IMR-90 (cell line): ENCODE results near the gene CELSR1. TPM values are rescaled to one million over a fixed set of nuclear protein-coding genes. Genes with fewer than 3 reads are reported as not detected.

Experiments
- ATAC-seq: fragments of 200-7000 bp; cut with Tn5 transposase; 2 replicates; pipeline ENCODE4 v1.9.1; 2020; ENCODE audit warnings: low read depth, mild to moderate bottlenecking, moderate library complexity
- BruUV-seq: library from RNA; stranded (reverse); fragments of 400-500 nt; replicated peaks from 2 replicates; lab custom pipeline; 2021; lab: Mats Ljungman, UMichigan
- CTCF ChIA-PET: fragments of 300-600 bp; formaldehyde crosslinking; extraction: SDS; loops from one replicate; lab custom pipeline; 2021; ENCODE audit warnings: antibody characterized with exemption; lab: Yijun Ruan, JAX
- POLR2A ChIA-PET: fragments of 300-600 bp; sonication (Branson Sonifier 250); formaldehyde crosslinking; loops from one replicate; lab custom pipeline; 2022; ENCODE audit warnings: antibody characterized with exemption; ENCODE audit not compliant: unreplicated experiment; lab: Charles Lee
- DNase-seq: peaks from one replicate; pipeline ENCODE4 v3.0.0; 2013
- H2AFZ ChIP-seq: replicated peaks from 2 replicates; pipeline ENCODE3; 2013; ENCODE audit warnings: low read length, mild to moderate bottlenecking; ENCODE audit not compliant: poor library complexity
- H2AK5ac ChIP-seq: 2 replicates; pipeline ENCODE4 v1.6.1; 2013; ENCODE audit warnings: low read depth, low read length, inconsistent platforms
- H2AK9ac ChIP-seq: replicated peaks from 2 replicates; pipeline ENCODE3; 2013; ENCODE audit warnings: mild to moderate bottlenecking, low read depth, low read length, moderate library complexity; ENCODE audit not compliant: poor library complexity
- H2BK120ac ChIP-seq: 2 replicates; pipeline ENCODE4 v1.6.1; 2013; ENCODE audit warnings: low read depth, low read length, inconsistent platforms
- H2BK15ac ChIP-seq: 3 replicates; pipeline ENCODE4 v1.6.1; 2013; ENCODE audit warnings: low read depth, low read length, inconsistent platforms
- H2BK20ac ChIP-seq: 2 replicates; pipeline ENCODE4 v1.6.1; 2013; ENCODE audit warnings: low read depth, mild to moderate bottlenecking, inconsistent platforms, low read length, moderate library complexity
- H2BK5ac ChIP-seq: 2 replicates; pipeline ENCODE4 v1.6.1; 2013; ENCODE audit warnings: mild to moderate bottlenecking, low read depth, low read length, inconsistent platforms; ENCODE audit not compliant: poor library complexity, severe bottlenecking
- H3K14ac ChIP-seq: replicated peaks from 2 replicates; pipeline ENCODE4 v1.6.1; 2013; ENCODE audit warnings: low read depth, low read length, inconsistent platforms
- H3K18ac ChIP-seq: 2 replicates; pipeline ENCODE4 v1.6.1; 2013; ENCODE audit warnings: low read depth, low read length, control low read depth
- H3K23ac ChIP-seq: 2 replicates; pipeline ENCODE4 v1.6.1; 2013; ENCODE audit warnings: low read depth, low read length, inconsistent platforms
- H3K27ac ChIP-seq: 2 replicates; pipeline ENCODE4 v1.5.1; 2013; ENCODE audit warnings: mild to moderate bottlenecking, control low read depth, low read length; ENCODE audit not compliant: insufficient read depth
- H3K27me3 ChIP-seq: 2 replicates; pipeline ENCODE4 v1.6.1; 2013; ENCODE audit warnings: low read length; ENCODE audit not compliant: control insufficient read depth, insufficient read depth
- H3K36me3 ChIP-seq: 2 replicates; pipeline ENCODE4 v1.6.1; 2013; ENCODE audit warnings: low read length, mixed read lengths; ENCODE audit not compliant: control insufficient read depth, insufficient read depth
- H3K4ac ChIP-seq: 2 replicates; pipeline ENCODE4 v1.6.1; 2013; ENCODE audit warnings: low read depth, low read length, inconsistent platforms
- H3K4me1 ChIP-seq: 2 replicates; pipeline ENCODE4 v1.6.1; 2013; ENCODE audit warnings: low read length, mixed read lengths; ENCODE audit not compliant: control insufficient read depth, insufficient read depth
- H3K4me2 ChIP-seq: 2 replicates; pipeline ENCODE4 v1.6.1; 2013; ENCODE audit warnings: low read depth, mild to moderate bottlenecking, control low read depth, low read length, moderate library complexity
- H3K4me3 ChIP-seq: 2 replicates; pipeline ENCODE4 v1.5.1; 2013; ENCODE audit warnings: low read depth, mild to moderate bottlenecking, control low read depth, low read length, moderate library complexity; ENCODE audit not compliant: insufficient read depth
- H3K56ac ChIP-seq: 2 replicates; pipeline ENCODE4 v1.6.1; 2013; ENCODE audit warnings: low read length, inconsistent platforms; ENCODE audit not compliant: insufficient read depth; ENCODE audit errors: extremely low read depth
- H3K79me1 ChIP-seq, 2 experiments: 2 replicates each; pipeline ENCODE4 v1.6.1; 2013; ENCODE audit warnings: low read length in 2 of 2, inconsistent platforms in 1 of 2, low read depth in 1 of 2
- H3K9ac ChIP-seq: 2 replicates; pipeline ENCODE4 v1.6.1; 2013; ENCODE audit warnings: low read depth, low read length, control low read depth
- H3K9me1 ChIP-seq: 2 replicates; pipeline ENCODE4 v1.6.1; 2013; ENCODE audit warnings: low read length, inconsistent platforms; ENCODE audit not compliant: insufficient read depth
- H3K9me3 ChIP-seq: 2 replicates; pipeline ENCODE4 v1.6.1; 2013; ENCODE audit warnings: low read length; ENCODE audit not compliant: control insufficient read depth, insufficient read depth
- H4K20me1 ChIP-seq: 2 replicates; pipeline ENCODE4 v1.6.1; 2013; ENCODE audit warnings: low read length, inconsistent platforms; ENCODE audit not compliant: insufficient read depth
- H4K5ac ChIP-seq: 2 replicates; pipeline ENCODE4 v1.6.1; 2013; ENCODE audit warnings: mild to moderate bottlenecking, low read depth, low read length, control low read depth
- H4K8ac ChIP-seq, 2 experiments: 2 replicates each; pipeline ENCODE4 v1.6.1; 2013; ENCODE audit warnings: low read depth in 2 of 2, low read length in 2 of 2, control low read depth in 1 of 2, inconsistent platforms in 1 of 2
- H4K91ac ChIP-seq: 2 replicates; pipeline ENCODE4 v1.6.1; 2013; ENCODE audit warnings: low read depth, low read length, inconsistent platforms; ENCODE audit not compliant: insufficient read depth
- CEBPB ChIP-seq: IDR thresholded peaks from 2 replicates; pipeline ENCODE4 v1.6.1; 2012; ENCODE audit warnings: low read depth, low read length, improper control_type of control experiment
- FOS ChIP-seq: fragments of 150-350 bp; IDR thresholded peaks from 2 replicates; pipeline ENCODE4 v1.6.1; 2016; ENCODE audit warnings: low read depth, low read length
- MAFK ChIP-seq: IDR thresholded peaks from 2 replicates; pipeline ENCODE4 v1.6.1; 2012; ENCODE audit warnings: low read depth, low read length, improper control_type of control experiment
- MAZ ChIP-seq: IDR thresholded peaks from 2 replicates; pipeline ENCODE4 v1.6.1; 2012; ENCODE audit warnings: low read depth, mild to moderate bottlenecking, low read length, improper control_type of control experiment, moderate library complexity, borderline replicate concordance
- MXI1 ChIP-seq: IDR thresholded peaks from 2 replicates; pipeline ENCODE4 v1.6.1; 2012; ENCODE audit warnings: low read depth, mild to moderate bottlenecking, low read length, moderate library complexity, borderline replicate concordance
- NFE2L2 ChIP-seq: fragments of 150-350 bp; IDR thresholded peaks from 2 replicates; pipeline ENCODE4 v1.6.1; 2016; ENCODE audit warnings: low read depth, mild to moderate bottlenecking, low read length
- POLR2A ChIP-seq: IDR thresholded peaks from 2 replicates; pipeline ENCODE4 v1.6.1; 2012; ENCODE audit warnings: mild to moderate bottlenecking, low read depth, low read length
- RCOR1 ChIP-seq: IDR thresholded peaks from 2 replicates; pipeline ENCODE4 v1.6.1; 2012; ENCODE audit warnings: mild to moderate bottlenecking, low read length, improper control_type of control experiment; ENCODE audit not compliant: insufficient replicate concordance
- RFX5 ChIP-seq: IDR thresholded peaks from 2 replicates; pipeline ENCODE4 v1.8.0; 2012; ENCODE audit warnings: low read depth, mild to moderate bottlenecking, low read length, moderate library complexity
- SMC3 ChIP-seq: fragments of 150-350 bp; IDR thresholded peaks from 2 replicates; pipeline ENCODE4 v1.6.1; 2016; ENCODE audit warnings: low read depth, mild to moderate bottlenecking, antibody characterized with exemption, low read length, moderate library complexity
- WGBS, 2 experiments: methylation state at CpG; one replicate each; pipeline versions ENCODE4 v1.1.5 to v1.1.7; 2013; ENCODE audit warnings: missing lambda C conversion rate in 2 of 2; ENCODE audit not compliant: insufficient read length in 1 of 2; ENCODE audit errors: extremely low coverage in 2 of 2; 5-methylcytosine and 5-hydroxymethylcytosine counted together
- dilution Hi-C: fragments of 300-500 bp; cut with HindIII; formaldehyde crosslinking; loops from one replicate; pipeline ENCODE4 v1.14.3; 2018; ENCODE audit warnings: low sequenced_read_pairs; ENCODE audit not compliant: unreplicated experiment
- in situ Hi-C: fragments of 300-500 bp; cut with MboI; formaldehyde crosslinking; loops from 3 replicates; pipeline ENCODE4 v1.14.3; 2019; ENCODE audit warnings: low sequenced_read_pairs, inconsistent platforms, mixed read lengths
- intact Hi-C: fragments of 100-400 bp; cut with micrococcal nuclease; formaldehyde crosslinking; loops from 2 replicates; pipeline ENCODE4 v1.10.0; 2022
- polyA plus RNA-seq, 3 experiments: library from polyadenylated mRNA; depleted of rRNA; stranded (reverse); fragments of >200 nt; gene quantifications; 2 replicates each; pipeline ENCODE4 v1.2.3, GENCODE V29; 2012; ENCODE audit warnings: low replicate concordance in 1 of 3
- total RNA-seq: library from RNA; depleted of rRNA; stranded (reverse); fragments of >200 nt; gene quantifications from 2 replicates; pipeline ENCODE4 v1.2.3, GENCODE V29; 2012
- TF ChIP-seq, protein P1 (sequence below): fragments of 150-350 bp; IDR thresholded peaks from 2 replicates; pipeline ENCODE4 v1.6.1; 2017; ENCODE audit warnings: mild to moderate bottlenecking, antibody characterized with exemption, low read length, low read depth
- TF ChIP-seq, protein P2 (sequence below): conservative IDR thresholded peaks from 2 replicates; pipeline ENCODE4 v1.5.1; 2012; ENCODE audit warnings: mild to moderate bottlenecking, low read depth, low read length, improper control_type of control experiment
- TF ChIP-seq, protein P3 (sequence below): fragments of 150-350 bp; IDR thresholded peaks from 2 replicates; pipeline ENCODE4 v1.6.1; 2016; ENCODE audit warnings: low read depth, mild to moderate bottlenecking, low read length, moderate library complexity, borderline replicate concordance

CELSR1 gene
- total and polyA plus RNA-seq, 2 of the 4 experiments (the other 2 are of a cell fraction): 0.36 to 0.82 TPM

DNA sequence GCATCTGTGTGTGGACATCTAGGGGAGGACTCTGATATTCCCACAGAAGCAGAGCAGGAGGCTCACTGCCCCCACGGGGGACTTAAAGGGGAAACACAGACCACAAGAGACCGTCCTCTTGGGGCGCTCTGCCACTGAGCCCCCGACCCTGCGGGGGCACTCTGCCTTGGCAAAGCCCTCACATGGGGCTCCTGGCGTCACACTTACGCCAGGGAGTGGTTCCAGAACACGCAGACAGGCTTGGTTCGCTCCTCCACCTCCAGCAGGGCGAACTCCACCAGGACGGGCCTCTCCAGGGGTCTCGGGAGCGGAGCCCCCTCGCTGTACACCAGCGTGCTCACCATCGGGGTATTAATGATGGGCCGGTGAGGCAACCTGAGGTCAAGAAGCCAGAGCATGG lies 156.8 kb downstream of the CELSR1 start:
- CTCF ChIA-PET: interaction anchor here (1.0 kb wide), 1 partner anchor 13 kb away, joined by 3 read pairs; no protein-coding TSS in a partner anchor
- no peak overlapping the region for H3K18ac ChIP-seq

More for the DNA sequence above, 156.8 kb downstream of the CELSR1 start:
- Histone ChIP-seq H3K36me3 (no peaks in the 10 kb centered on the region), H3K4ac (no peak overlapping the region), H4K91ac (no peak overlapping the region), H2AK5ac (no peak overlapping the region), H4K5ac (no peak overlapping the region), H3K27me3 (peaks cover 12% of the 10 kb centered on the region; the same call in 1 of the 2 replicates), H2AFZ (no peak overlapping the region), H3K79me1 (no peaks in the 10 kb centered on the region), H2AK9ac (peak overlapping the region; percentile 50), H3K23ac (no peak overlapping the region), H3K9me3 (peaks cover 6% of the 10 kb centered on the region), H3K14ac (no peak overlapping the region), H3K4me2 (no peak overlapping the region), H3K56ac (no peak overlapping the region), H3K9ac (no peak overlapping the region), H3K9me1 (no peaks in the 10 kb centered on the region), H3K4me3 (no peak overlapping the region), H2BK20ac (no peak overlapping the region), H4K8ac (no peak overlapping the region), H3K4me1 (no peaks in the 10 kb centered on the region; the same call in 1 of the 2 replicates), H4K20me1 (no peaks in the 10 kb centered on the region), H2BK120ac (no peak overlapping the region), H2BK15ac (no peak overlapping the region), H2BK5ac (no peak overlapping the region), H3K27ac (no peak overlapping the region)
- intact Hi-C loops (no loop called here), in situ Hi-C loops (no loop called here), dilution Hi-C loops (no loop called here)
- WGBS, 2 experiments: 70% methylated on average over 7 of the region's 17 CpGs; no CpG with 5 or more reads in 1 of the 2 experiments
- ATAC-seq: no peak
- no peak for DNase-seq
- no TSS peak for BruUV-seq
- POLR2A ChIA-PET: no interaction called here
- TF ChIP-seq MAZ (no peak), RCOR1 (no peak), CEBPB (no peak), RFX5 (no peak), POLR2A (no peak), NFE2L2 (no peak), SMC3 (no peak), FOS (no peak), MXI1 (no peak), MAFK (no peak)
- TF ChIP-seq, protein P1, sequence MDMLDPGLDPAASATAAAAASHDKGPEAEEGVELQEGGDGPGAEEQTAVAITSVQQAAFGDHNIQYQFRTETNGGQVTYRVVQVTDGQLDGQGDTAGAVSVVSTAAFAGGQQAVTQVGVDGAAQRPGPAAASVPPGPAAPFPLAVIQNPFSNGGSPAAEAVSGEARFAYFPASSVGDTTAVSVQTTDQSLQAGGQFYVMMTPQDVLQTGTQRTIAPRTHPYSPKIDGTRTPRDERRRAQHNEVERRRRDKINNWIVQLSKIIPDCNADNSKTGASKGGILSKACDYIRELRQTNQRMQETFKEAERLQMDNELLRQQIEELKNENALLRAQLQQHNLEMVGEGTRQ: no peak
- TF ChIP-seq, protein P2, sequence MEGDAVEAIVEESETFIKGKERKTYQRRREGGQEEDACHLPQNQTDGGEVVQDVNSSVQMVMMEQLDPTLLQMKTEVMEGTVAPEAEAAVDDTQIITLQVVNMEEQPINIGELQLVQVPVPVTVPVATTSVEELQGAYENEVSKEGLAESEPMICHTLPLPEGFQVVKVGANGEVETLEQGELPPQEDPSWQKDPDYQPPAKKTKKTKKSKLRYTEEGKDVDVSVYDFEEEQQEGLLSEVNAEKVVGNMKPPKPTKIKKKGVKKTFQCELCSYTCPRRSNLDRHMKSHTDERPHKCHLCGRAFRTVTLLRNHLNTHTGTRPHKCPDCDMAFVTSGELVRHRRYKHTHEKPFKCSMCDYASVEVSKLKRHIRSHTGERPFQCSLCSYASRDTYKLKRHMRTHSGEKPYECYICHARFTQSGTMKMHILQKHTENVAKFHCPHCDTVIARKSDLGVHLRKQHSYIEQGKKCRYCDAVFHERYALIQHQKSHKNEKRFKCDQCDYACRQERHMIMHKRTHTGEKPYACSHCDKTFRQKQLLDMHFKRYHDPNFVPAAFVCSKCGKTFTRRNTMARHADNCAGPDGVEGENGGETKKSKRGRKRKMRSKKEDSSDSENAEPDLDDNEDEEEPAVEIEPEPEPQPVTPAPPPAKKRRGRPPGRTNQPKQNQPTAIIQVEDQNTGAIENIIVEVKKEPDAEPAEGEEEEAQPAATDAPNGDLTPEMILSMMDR: no peak
- TF ChIP-seq, protein P3, sequence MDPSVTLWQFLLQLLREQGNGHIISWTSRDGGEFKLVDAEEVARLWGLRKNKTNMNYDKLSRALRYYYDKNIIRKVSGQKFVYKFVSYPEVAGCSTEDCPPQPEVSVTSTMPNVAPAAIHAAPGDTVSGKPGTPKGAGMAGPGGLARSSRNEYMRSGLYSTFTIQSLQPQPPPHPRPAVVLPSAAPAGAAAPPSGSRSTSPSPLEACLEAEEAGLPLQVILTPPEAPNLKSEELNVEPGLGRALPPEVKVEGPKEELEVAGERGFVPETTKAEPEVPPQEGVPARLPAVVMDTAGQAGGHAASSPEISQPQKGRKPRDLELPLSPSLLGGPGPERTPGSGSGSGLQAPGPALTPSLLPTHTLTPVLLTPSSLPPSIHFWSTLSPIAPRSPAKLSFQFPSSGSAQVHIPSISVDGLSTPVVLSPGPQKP: no peak
